H1 (cell line): ENCODE measurements around the gene HEBP1.

Source experiments
- ATF3 ChIP-seq: IDR thresholded peaks from 2 replicates; pipeline ENCODE4 v1.6.1; 2011; ENCODE audit warnings: low read depth, mild to moderate bottlenecking, low read length; ENCODE audit not compliant: insufficient read depth
- CHD7 ChIP-seq: fragments of 300-600 bp; sonication (generic); IDR thresholded peaks from 2 replicates; pipeline ENCODE4 v1.7.1; 2012; ENCODE audit warnings: low read length, moderate library complexity, mild to moderate bottlenecking, inconsistent platforms; ENCODE audit not compliant: insufficient replicate concordance
- EZH2 ChIP-seq: fragments of 200-600 bp; sonication (generic); IDR thresholded peaks from 2 replicates; pipeline ENCODE4 v1.7.1; 2012; ENCODE audit warnings: low read depth, mild to moderate bottlenecking, moderate library complexity, low read length, inconsistent platforms; ENCODE audit not compliant: severe bottlenecking
- RAD21 ChIP-seq, 2 experiments: IDR thresholded peaks in 1 of 2; conservative IDR thresholded peaks in 1 of 2; 2 replicates each; pipeline ENCODE4 v1.6.1; 2011; ENCODE audit warnings: low read depth in 2 of 2, low read length in 2 of 2, improper control_type of control experiment in 1 of 2, inconsistent platforms in 1 of 2, mild to moderate bottlenecking in 1 of 2, moderate library complexity in 1 of 2
- YY1 ChIP-seq: IDR thresholded peaks from 2 replicates; pipeline ENCODE4 v1.6.1; 2011; ENCODE audit warnings: low read depth, mild to moderate bottlenecking, low read length
- TF ChIP-seq, protein P1 (sequence below), 3 experiments: IDR thresholded peaks; 1 replicate in 2 of 3; 2 replicates in 1 of 3; pipeline versions ENCODE4 v1.5.1 to v1.6.1; 2011; ENCODE audit warnings: low read length in 3 of 3, mild to moderate bottlenecking in 3 of 3, inconsistent platforms in 2 of 3, low read depth in 1 of 3, moderate library complexity in 1 of 3; ENCODE audit not compliant: insufficient read depth in 1 of 3; ENCODE audit errors: control extremely low read depth in 1 of 3
- TF ChIP-seq, protein P2 (sequence below): IDR thresholded peaks from 2 replicates; pipeline ENCODE4 v1.6.1; 2012; ENCODE audit warnings: low read length, inconsistent platforms

- TF ChIP-seq CHD7: no peak
- TF ChIP-seq, protein P1, sequence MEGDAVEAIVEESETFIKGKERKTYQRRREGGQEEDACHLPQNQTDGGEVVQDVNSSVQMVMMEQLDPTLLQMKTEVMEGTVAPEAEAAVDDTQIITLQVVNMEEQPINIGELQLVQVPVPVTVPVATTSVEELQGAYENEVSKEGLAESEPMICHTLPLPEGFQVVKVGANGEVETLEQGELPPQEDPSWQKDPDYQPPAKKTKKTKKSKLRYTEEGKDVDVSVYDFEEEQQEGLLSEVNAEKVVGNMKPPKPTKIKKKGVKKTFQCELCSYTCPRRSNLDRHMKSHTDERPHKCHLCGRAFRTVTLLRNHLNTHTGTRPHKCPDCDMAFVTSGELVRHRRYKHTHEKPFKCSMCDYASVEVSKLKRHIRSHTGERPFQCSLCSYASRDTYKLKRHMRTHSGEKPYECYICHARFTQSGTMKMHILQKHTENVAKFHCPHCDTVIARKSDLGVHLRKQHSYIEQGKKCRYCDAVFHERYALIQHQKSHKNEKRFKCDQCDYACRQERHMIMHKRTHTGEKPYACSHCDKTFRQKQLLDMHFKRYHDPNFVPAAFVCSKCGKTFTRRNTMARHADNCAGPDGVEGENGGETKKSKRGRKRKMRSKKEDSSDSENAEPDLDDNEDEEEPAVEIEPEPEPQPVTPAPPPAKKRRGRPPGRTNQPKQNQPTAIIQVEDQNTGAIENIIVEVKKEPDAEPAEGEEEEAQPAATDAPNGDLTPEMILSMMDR (IDR thresholded peaks at IDR 0.05; ENCODE audit: control extremely low read depth in 1 of 3, insufficient read depth in 1 of 3, low read depth in 1 of 3, low read length in 3 of 3): no peak
- TF ChIP-seq, protein P2, sequence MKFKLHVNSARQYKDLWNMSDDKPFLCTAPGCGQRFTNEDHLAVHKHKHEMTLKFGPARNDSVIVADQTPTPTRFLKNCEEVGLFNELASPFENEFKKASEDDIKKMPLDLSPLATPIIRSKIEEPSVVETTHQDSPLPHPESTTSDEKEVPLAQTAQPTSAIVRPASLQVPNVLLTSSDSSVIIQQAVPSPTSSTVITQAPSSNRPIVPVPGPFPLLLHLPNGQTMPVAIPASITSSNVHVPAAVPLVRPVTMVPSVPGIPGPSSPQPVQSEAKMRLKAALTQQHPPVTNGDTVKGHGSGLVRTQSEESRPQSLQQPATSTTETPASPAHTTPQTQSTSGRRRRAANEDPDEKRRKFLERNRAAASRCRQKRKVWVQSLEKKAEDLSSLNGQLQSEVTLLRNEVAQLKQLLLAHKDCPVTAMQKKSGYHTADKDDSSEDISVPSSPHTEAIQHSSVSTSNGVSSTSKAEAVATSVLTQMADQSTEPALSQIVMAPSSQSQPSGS: no peak
- TF ChIP-seq YY1: no peak
- no peak for TF ChIP-seq EZH2
- no peak for TF ChIP-seq RAD21 (IDR thresholded peaks at IDR 0.05 in 1 of 2, conservative IDR thresholded peaks at IDR 0.05 in 1 of 2; ENCODE audit: low read depth in 2 of 2, low read length in 2 of 2)
- no peak for TF ChIP-seq ATF3
These were observed 60.2 kb downstream of the HEBP1 start for GRCh38 chr12:12939888-12940287.
